A549 (cell line): ENCODE data around the gene KIF5A. TPM values are rescaled to one million over a fixed set of nuclear protein-coding genes. Genes with fewer than 3 reads are reported as not detected.

ENCODE experiments used
- ATAC-seq, 2 experiments: fragments of 200-7000 bp in 1 of 2; fragments of >200 bp in 1 of 2; cut with Nextera tagmentation in 1 of 2; cut with Tn5 transposase in 1 of 2; 3 replicates each; pipeline versions ENCODE4 v1.8.0 to v1.9.1; 2018 to 2020; ENCODE audit warnings: mild to moderate bottlenecking in 1 of 2, moderate library complexity in 1 of 2
- CTCF ChIA-PET: fragments of 300-600 bp; sonication (Branson Sonifier 250); formaldehyde crosslinking; extraction: SDS; loops from one replicate; lab custom pipeline; 2021; ENCODE audit warnings: antibody characterized with exemption, inconsistent platforms; lab: Yijun Ruan, JAX
- POLR2A ChIA-PET: fragments of 350-600 bp; formaldehyde crosslinking; extraction: SDS; loops from one replicate; lab custom pipeline; 2021; ENCODE audit warnings: antibody characterized with exemption, inconsistent platforms; lab: Yijun Ruan, JAX
- DNase-seq, 2 experiments: peaks; one replicate each; pipeline versions ENCODE4 v3.0.0 to v3.0.0-alpha.2; 2011 to 2016; ENCODE audit warnings: low read depth in 1 of 2, low spot score in 1 of 2
- FAIRE-seq: peaks from 2 replicates; lab custom pipeline; 2011; peaks lifted over from hg19 to GRCh38; lab: Jason Lieb, UNC
- H3K27ac ChIP-seq, 2 experiments: fragments of >200 bp; sonication (Bioruptor Twin); formaldehyde crosslinking; 3 replicates each; pipeline ENCODE4 v1.5.1; 2016 to 2017
- H3K4me1 ChIP-seq: fragments of >200 bp; sonication (Bioruptor Twin); formaldehyde crosslinking; 3 replicates; pipeline ENCODE4 v1.6.1; 2016
- H3K4me2 ChIP-seq: fragments of >200 bp; sonication (Bioruptor Twin); formaldehyde crosslinking; 3 replicates; pipeline ENCODE4 v1.6.1; 2016
- H3K4me3 ChIP-seq: fragments of >200 bp; sonication (Bioruptor Twin); formaldehyde crosslinking; 3 replicates; pipeline ENCODE4 v1.5.1; 2016
- H3K9me3 ChIP-seq: fragments of >200 bp; sonication (Bioruptor Twin); formaldehyde crosslinking; 3 replicates; pipeline ENCODE4 v1.6.1; 2016
- CBX2 ChIP-seq: fragments of 200-600 bp; sonication (generic); IDR thresholded peaks from 2 replicates; pipeline ENCODE4 v1.6.1; 2016; ENCODE audit warnings: low read depth, mild to moderate bottlenecking, borderline replicate concordance
- CEBPB ChIP-seq, 2 experiments: fragments of >200 bp in 1 of 2; sonication (Bioruptor Twin) in 1 of 2; formaldehyde crosslinking in 1 of 2; IDR thresholded peaks; 2 replicates each; pipeline ENCODE4 v1.6.1; 2012 to 2016
- CHD2 ChIP-seq: fragments of 150-350 bp; IDR thresholded peaks from 2 replicates; pipeline ENCODE4 v1.6.1; 2014; ENCODE audit warnings: low read length; ENCODE audit not compliant: partially characterized antibody
- EP300 ChIP-seq, 2 experiments: fragments of >200 bp; sonication (Bioruptor Twin); formaldehyde crosslinking; IDR thresholded peaks; 2 replicates in 1 of 2; 3 replicates in 1 of 2; pipeline ENCODE4 v1.6.1; 2016 to 2017
- HEYL ChIP-seq: fragments of 250-450 bp; sonication (Bioruptor Pico); IDR thresholded peaks from 2 replicates; pipeline ENCODE4 v1.8.0; 2021; ENCODE audit warnings: mild to moderate bottlenecking, moderate library complexity
- HOXB5 ChIP-seq: fragments of 250-450 bp; sonication (Bioruptor Pico); IDR thresholded peaks from 2 replicates; pipeline ENCODE4 v1.5.0; 2020; ENCODE audit warnings: mild to moderate bottlenecking, moderate library complexity
- JUNB ChIP-seq: fragments of >200 bp; sonication (Bioruptor Twin); formaldehyde crosslinking; IDR thresholded peaks from 2 replicates; pipeline ENCODE4 v1.6.1; 2016
- KDM5A ChIP-seq: fragments of 200-600 bp; sonication (generic); IDR thresholded peaks from 2 replicates; pipeline ENCODE4 v1.6.1; 2016; ENCODE audit warnings: antibody characterized with exemption, mild to moderate bottlenecking
- MAFK ChIP-seq: fragments of 450-650 bp; IDR thresholded peaks from 2 replicates; pipeline ENCODE4 v1.6.1; 2014; ENCODE audit not compliant: partially characterized antibody
- NFE2L2 ChIP-seq: fragments of 150-350 bp; conservative IDR thresholded peaks from 2 replicates; pipeline ENCODE4 v1.6.1; 2014; ENCODE audit warnings: low read length
- NPAS2 ChIP-seq: fragments of 250-450 bp; sonication (Bioruptor Pico); IDR thresholded peaks from 2 replicates; pipeline ENCODE4 v1.8.0; 2022; ENCODE audit warnings: mild to moderate bottlenecking, moderate library complexity, borderline replicate concordance
- POLR2AphosphoS2 ChIP-seq: conservative IDR thresholded peaks from 2 replicates; pipeline ENCODE4 v1.6.1; 2012; ENCODE audit warnings: low read length, improper control_type of control experiment, inconsistent platforms
- RCOR1 ChIP-seq: fragments of 150-350 bp; IDR thresholded peaks from 2 replicates; pipeline ENCODE4 v1.6.1; 2014; ENCODE audit warnings: antibody characterized with exemption, low read length, low read depth
- RFX5 ChIP-seq: fragments of 450-650 bp; IDR thresholded peaks from 2 replicates; pipeline ENCODE4 v1.7.1; 2014; ENCODE audit warnings: antibody characterized with exemption, mild to moderate bottlenecking, moderate library complexity
- ZFP36 ChIP-seq: fragments of 450-650 bp; IDR thresholded peaks from 2 replicates; pipeline ENCODE4 v1.6.1; 2014; ENCODE audit warnings: borderline replicate concordance; ENCODE audit not compliant: partially characterized antibody
- WGBS: methylation state at CpG from one replicate; pipeline ENCODE4 v1.1.6; 2017; ENCODE audit errors: missing lambda C conversion rate; 5-methylcytosine and 5-hydroxymethylcytosine counted together
- polyA plus RNA-seq, 4 experiments: library from polyadenylated mRNA; depleted of rRNA in 3 of 4; stranded (reverse); fragments of >200 nt; fragmentation: RNase III in 1 of 4; extraction: RNeasy Plus Mini Kit Qiagen cat#74134 plus additional on column Dnase treatment in 1 of 4; gene quantifications; 2 replicates in 3 of 4; 3 replicates in 1 of 4; pipeline ENCODE4 v1.2.3, GENCODE V29; 2011 to 2017
- TF ChIP-seq, protein P1 (sequence below): fragments of 200-600 bp; sonication (generic); IDR thresholded peaks from 2 replicates; pipeline ENCODE4 v1.6.1; 2016; ENCODE audit warnings: antibody characterized with exemption, mild to moderate bottlenecking, moderate library complexity
- TF ChIP-seq, protein P2 (sequence below): fragments of >200 bp; sonication (Bioruptor Twin); formaldehyde crosslinking; IDR thresholded peaks from 3 replicates; pipeline ENCODE4 v1.5.1; 2016
- TF ChIP-seq, protein P3 (sequence below): fragments of 250-450 bp; sonication (Bioruptor Pico); IDR thresholded peaks from 2 replicates; pipeline ENCODE4 v1.5.0; 2021; ENCODE audit warnings: mild to moderate bottlenecking, moderate library complexity, borderline replicate concordance
- TF ChIP-seq, protein P4 (sequence below): IDR thresholded peaks from 2 replicates; pipeline ENCODE4 v1.6.1; 2012

KIF5A gene
- polyA plus RNA-seq, 2 of the 4 experiments (the other 2 are of a cell fraction), result 0.61 to 0.89 TPM

DNA sequence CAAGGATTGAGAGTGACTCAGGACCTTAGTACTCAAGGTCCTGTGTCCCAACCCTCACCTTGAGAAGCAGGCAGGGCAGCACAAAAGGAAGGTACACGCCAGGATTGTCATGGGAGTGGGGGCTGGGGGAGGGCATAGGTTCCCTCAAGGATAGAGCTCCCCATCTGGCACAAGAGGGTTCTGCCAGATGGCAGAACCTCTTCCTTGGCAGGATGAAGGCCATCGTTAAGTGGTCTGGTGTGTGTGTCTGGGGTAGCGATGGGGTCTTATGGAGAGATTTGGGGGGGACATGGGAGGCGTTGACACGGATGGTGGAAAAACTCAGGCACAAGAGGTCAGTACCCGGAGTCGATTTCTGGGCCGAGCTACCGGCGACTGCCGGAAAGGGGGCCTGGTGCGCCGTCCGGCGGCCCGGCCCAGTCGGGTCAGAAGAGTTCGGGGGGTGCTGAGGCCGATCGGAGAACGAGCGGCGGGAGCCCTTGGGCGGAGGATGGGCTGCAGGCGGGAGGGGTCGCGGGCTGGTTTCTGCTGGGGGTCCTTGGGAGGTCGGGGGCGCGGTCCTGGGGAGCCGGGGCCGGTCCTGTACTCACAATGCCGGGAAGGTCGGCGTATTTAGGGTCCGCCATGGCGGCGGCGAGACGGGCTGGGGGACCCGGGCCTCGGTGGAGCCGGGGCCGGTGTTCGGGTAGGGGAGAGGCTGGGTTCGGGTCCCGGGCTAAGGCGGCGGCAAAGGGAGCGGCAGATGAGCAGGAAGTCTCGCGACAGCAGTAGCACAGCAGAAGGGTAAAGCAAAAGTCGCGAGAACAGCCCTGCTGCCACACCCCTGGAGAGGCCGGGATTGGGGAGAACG lies 3.2 kb upstream of the KIF5A start, which contains the start of gene DCTN2 (continued):
- TF ChIP-seq, protein P1, sequence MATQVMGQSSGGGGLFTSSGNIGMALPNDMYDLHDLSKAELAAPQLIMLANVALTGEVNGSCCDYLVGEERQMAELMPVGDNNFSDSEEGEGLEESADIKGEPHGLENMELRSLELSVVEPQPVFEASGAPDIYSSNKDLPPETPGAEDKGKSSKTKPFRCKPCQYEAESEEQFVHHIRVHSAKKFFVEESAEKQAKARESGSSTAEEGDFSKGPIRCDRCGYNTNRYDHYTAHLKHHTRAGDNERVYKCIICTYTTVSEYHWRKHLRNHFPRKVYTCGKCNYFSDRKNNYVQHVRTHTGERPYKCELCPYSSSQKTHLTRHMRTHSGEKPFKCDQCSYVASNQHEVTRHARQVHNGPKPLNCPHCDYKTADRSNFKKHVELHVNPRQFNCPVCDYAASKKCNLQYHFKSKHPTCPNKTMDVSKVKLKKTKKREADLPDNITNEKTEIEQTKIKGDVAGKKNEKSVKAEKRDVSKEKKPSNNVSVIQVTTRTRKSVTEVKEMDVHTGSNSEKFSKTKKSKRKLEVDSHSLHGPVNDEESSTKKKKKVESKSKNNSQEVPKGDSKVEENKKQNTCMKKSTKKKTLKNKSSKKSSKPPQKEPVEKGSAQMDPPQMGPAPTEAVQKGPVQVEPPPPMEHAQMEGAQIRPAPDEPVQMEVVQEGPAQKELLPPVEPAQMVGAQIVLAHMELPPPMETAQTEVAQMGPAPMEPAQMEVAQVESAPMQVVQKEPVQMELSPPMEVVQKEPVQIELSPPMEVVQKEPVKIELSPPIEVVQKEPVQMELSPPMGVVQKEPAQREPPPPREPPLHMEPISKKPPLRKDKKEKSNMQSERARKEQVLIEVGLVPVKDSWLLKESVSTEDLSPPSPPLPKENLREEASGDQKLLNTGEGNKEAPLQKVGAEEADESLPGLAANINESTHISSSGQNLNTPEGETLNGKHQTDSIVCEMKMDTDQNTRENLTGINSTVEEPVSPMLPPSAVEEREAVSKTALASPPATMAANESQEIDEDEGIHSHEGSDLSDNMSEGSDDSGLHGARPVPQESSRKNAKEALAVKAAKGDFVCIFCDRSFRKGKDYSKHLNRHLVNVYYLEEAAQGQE, result peak; percentile 96
- TF ChIP-seq NPAS2, result no peak

DNA sequence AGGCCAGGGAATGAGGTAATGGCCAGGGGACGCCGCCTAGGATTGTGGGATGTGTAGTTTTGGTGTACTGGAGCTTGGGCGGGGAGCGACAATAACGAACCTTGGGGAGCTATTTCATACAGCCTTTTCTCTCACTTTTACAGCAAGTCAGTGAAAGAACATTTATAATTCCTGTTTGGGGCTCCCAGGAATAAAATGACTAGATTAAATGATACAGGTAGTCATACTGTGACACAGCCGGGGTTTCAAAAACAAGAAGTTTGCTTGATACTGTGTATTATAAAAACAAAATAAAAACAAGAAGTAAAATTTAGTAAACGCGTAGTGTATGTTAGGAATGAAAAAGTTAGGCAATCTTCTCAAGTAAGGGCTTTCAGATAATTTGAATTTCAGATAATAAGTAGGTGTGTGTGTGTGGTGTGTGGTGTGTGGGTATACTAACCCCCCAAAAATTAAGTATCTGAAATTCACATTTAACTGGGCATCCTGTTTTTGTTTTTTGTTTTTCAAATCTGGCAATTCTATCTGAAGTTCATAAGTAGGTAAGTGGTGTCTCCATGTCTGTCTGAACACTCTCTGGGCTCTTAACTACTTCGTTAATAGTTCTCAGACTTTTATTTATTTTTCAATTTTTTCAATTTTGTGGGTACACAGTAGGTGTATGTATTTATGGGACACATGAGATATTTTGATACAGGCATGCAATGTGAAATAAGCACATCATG lies 2.4 kb upstream of the KIF5A start:
- DNase-seq (no peak), FAIRE-seq (no peak), ATAC-seq (no peak)
- H3K4me3 ChIP-seq, result peak overlapping the region; percentile 89
- peak overlapping the region; percentile 30 to 55; a peak in 3 of 6 replicates for H3K27ac ChIP-seq
- CTCF ChIA-PET, result interaction anchor here (0.5 to 2.8 kb wide), 4 partner anchors 15 to 88 kb away, joined by 3 to 18 read pairs (median 5); partner anchors contain the start of genes DDIT3 and GLI1
- H3K9me3 ChIP-seq, result no peaks in the 10 kb centered on the region
- WGBS, result 10% methylated on average over 9 of the region's 9 CpGs
- TF ChIP-seq POLR2AphosphoS2 (no peak), CEBPB (IDR thresholded peaks at IDR 0.05) (peak in 1 of 2 experiments; percentile 31; a peak in 1 of 4 replicates), ZFP36 (no peak), MAFK (peak; percentile 3), RCOR1 (no peak), RFX5 (no peak)
- TF ChIP-seq, protein P2, sequence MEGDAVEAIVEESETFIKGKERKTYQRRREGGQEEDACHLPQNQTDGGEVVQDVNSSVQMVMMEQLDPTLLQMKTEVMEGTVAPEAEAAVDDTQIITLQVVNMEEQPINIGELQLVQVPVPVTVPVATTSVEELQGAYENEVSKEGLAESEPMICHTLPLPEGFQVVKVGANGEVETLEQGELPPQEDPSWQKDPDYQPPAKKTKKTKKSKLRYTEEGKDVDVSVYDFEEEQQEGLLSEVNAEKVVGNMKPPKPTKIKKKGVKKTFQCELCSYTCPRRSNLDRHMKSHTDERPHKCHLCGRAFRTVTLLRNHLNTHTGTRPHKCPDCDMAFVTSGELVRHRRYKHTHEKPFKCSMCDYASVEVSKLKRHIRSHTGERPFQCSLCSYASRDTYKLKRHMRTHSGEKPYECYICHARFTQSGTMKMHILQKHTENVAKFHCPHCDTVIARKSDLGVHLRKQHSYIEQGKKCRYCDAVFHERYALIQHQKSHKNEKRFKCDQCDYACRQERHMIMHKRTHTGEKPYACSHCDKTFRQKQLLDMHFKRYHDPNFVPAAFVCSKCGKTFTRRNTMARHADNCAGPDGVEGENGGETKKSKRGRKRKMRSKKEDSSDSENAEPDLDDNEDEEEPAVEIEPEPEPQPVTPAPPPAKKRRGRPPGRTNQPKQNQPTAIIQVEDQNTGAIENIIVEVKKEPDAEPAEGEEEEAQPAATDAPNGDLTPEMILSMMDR, result no peak
- H3K4me2 ChIP-seq, result peak overlapping the region; percentile 81
- H3K4me1 ChIP-seq, result peaks cover 23% of the 10 kb centered on the region
- POLR2A ChIA-PET, result interaction anchor here (1.0 kb wide), 1 partner anchor 10 kb away, joined by 4 read pairs; no protein-coding TSS in a partner anchor

DNA sequence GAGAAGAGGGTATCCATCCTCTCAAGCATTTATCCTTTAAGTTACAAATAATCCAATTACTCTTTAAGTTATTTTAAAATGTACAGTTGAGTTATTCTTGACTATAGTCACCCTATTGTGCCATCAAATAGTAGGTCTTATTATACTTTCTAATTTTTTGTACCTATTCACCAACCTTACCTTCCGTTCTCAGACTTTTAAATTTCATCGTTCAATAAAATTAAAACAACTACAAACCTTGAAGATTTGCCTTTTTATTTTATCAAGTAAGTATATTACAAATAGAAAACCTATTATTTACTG lies 1.9 kb upstream of the KIF5A start:
- no peak for FAIRE-seq
- ChIA-PET POLR2A (no interaction called here), CTCF (interaction anchor here (1.0 kb wide), 1 partner anchor 24 kb away, joined by 4 read pairs; no protein-coding TSS in a partner anchor)
- TF ChIP-seq JUNB (no peak), HOXB5 (CRISPR knock-in tag) (no peak), NFE2L2 (no peak), HEYL (CRISPR knock-in tag) (no peak), EP300 (IDR thresholded peaks at IDR 0.05) (no peak), CBX2 (no peak), CHD2 (no peak), KDM5A (no peak)
- TF ChIP-seq, protein P3, sequence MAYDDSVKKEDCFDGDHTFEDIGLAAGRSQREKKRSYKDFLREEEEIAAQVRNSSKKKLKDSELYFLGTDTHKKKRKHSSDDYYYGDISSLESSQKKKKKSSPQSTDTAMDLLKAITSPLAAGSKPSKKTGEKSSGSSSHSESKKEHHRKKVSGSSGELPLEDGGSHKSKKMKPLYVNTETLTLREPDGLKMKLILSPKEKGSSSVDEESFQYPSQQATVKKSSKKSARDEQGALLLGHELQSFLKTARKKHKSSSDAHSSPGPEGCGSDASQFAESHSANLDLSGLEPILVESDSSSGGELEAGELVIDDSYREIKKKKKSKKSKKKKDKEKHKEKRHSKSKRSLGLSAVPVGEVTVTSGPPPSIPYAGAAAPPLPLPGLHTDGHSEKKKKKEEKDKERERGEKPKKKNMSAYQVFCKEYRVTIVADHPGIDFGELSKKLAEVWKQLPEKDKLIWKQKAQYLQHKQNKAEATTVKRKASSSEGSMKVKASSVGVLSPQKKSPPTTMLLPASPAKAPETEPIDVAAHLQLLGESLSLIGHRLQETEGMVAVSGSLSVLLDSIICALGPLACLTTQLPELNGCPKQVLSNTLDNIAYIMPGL, result no peak
- TF ChIP-seq, protein P4, sequence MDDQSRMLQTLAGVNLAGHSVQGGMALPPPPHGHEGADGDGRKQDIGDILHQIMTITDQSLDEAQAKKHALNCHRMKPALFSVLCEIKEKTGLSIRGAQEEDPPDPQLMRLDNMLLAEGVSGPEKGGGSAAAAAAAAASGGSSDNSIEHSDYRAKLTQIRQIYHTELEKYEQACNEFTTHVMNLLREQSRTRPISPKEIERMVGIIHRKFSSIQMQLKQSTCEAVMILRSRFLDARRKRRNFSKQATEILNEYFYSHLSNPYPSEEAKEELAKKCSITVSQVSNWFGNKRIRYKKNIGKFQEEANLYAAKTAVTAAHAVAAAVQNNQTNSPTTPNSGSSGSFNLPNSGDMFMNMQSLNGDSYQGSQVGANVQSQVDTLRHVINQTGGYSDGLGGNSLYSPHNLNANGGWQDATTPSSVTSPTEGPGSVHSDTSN, result no peak
- TF ChIP-seq, protein P2, result no peak
- no peak for DNase-seq
- peaks cover 28% of the 10 kb centered on the region for H3K4me1 ChIP-seq
- H3K9me3 ChIP-seq, result no peaks in the 10 kb centered on the region
- H3K4me3 ChIP-seq, result no peak overlapping the region
- no peak for ATAC-seq
- H3K27ac ChIP-seq, result no peak overlapping the region; a peak in 1 of 6 replicates
- H3K4me2 ChIP-seq, result no peak overlapping the region; the same call in 2 of the 3 replicates
- 92% methylated on average over 2 of the region's 2 CpGs for WGBS
